22Rv1 (cell line): ENCODE data around the gene ACACB.

Experiments
- H3K27ac ChIP-seq: fragments of 450-650 bp; 2 replicates; pipeline ENCODE4 v1.5.1; 2017
- CTCF ChIP-seq: fragments of 450-650 bp; IDR thresholded peaks from 2 replicates; pipeline ENCODE4 v1.5.1; 2017; ENCODE audit warnings: mild to moderate bottlenecking
- ZFX ChIP-seq: fragments of 450-650 bp; IDR thresholded peaks from 2 replicates; pipeline ENCODE4 v1.6.1; 2017; ENCODE audit warnings: antibody characterized with exemption, borderline replicate concordance

ACACB gene

GRCh38 chr12:109275173-109275572, 158.8 kb downstream of the ACACB start:
- TF ChIP-seq ZFX (no peak), CTCF (no peak)
- H3K27ac ChIP-seq: no peak overlapping the region

- no peak for TF ChIP-seq CTCF
- no peak for TF ChIP-seq ZFX
These were observed 159.8 kb downstream of the ACACB start for GRCh38 chr12:109276160-109276559.

GRCh38 chr12:109277255-109277898, 161.0 kb downstream of the ACACB start:
- TF ChIP-seq CTCF (no peak), ZFX (no peak)
- no peak overlapping the region for H3K27ac ChIP-seq

More at GRCh38 chr12:109276160-109276559, 159.8 kb downstream of the ACACB start:
- no peak overlapping the region for H3K27ac ChIP-seq

GRCh38 chr12:109277899-109278762, 161.7 kb downstream of the ACACB start:
- TF ChIP-seq ZFX (no peak), CTCF (no peak)
- H3K27ac ChIP-seq: no peak overlapping the region

GRCh38 chr12:109278912-109279311, 162.5 kb downstream of the ACACB start:
- TF ChIP-seq CTCF: no peak
- TF ChIP-seq ZFX: no peak
- no peak overlapping the region for H3K27ac ChIP-seq

- TF ChIP-seq ZFX: no peak
- no peak for TF ChIP-seq CTCF
- no peak overlapping the region for H3K27ac ChIP-seq
These were observed 163.1 kb downstream of the ACACB start for GRCh38 chr12:109279525-109279924.

- H3K27ac ChIP-seq: no peak overlapping the region
- TF ChIP-seq CTCF (no peak), ZFX (no peak)
These were observed 165.1 kb downstream of the ACACB start for GRCh38 chr12:109281452-109281851.
